ENCODE data around the gene SLAMF9. TPM values are rescaled to one million over a fixed set of nuclear protein-coding genes. Genes with fewer than 3 reads are reported as not detected.

SLAMF9 gene
- total RNA-seq, 1 experiment from 2014 or later = not detected

- intact Hi-C loops (cut with micrococcal nuclease; ENCODE audit: unreplicated experiment) = no loop called here
- no TSS peak for BruUV-seq (replicated peaks)
- H3K9me3 ChIP-seq (ENCODE audit: low read depth, low read length, poor library complexity, severe bottlenecking) = no peaks in the 10 kb centered on the region
- DNase-seq (ENCODE audit: low spot score) = peak; percentile 76
- ChIA-PET CTCF (interaction anchor here (0.7 to 1.3 kb wide), 4 partner anchors 84 to 727 kb away, joined by 3 read pairs; no protein-coding TSS in a partner anchor), POLR2A (ENCODE audit: low non-redundant PET) (no interaction called here)
- TF ChIP-seq CTCF (conservative IDR thresholded peaks at IDR 0.05; ENCODE audit: low read depth, low read length) (no peak), EZH2 (IDR thresholded peaks at IDR 0.05; ENCODE audit: borderline replicate concordance, low read depth, low read length, poor library complexity, severe bottlenecking) (no peak)
- peaks cover 19% of the 10 kb centered on the region for H3K4me1 ChIP-seq (ENCODE audit: insufficient read depth, low read length, poor library complexity, severe bottlenecking)
- H3K27me3 ChIP-seq (replicated peaks; ENCODE audit: insufficient read depth, low read depth, low read length, poor library complexity) = no peaks in the 10 kb centered on the region
- H3K4me3 ChIP-seq (ENCODE audit: low read depth, low read length, poor library complexity, severe bottlenecking) = peak overlapping the region; percentile 78
- peak overlapping the region; percentile 76 for H3K27ac ChIP-seq (ENCODE audit: low read depth, low read length, poor library complexity, severe bottlenecking)
- peaks cover 16% of the 10 kb centered on the region for H3K36me3 ChIP-seq (ENCODE audit: insufficient read depth, low read length, poor library complexity, severe bottlenecking)
Measured at GRCh38 chr1:159923203-159924024, 30.6 kb downstream of the SLAMF9 start.

- no peak overlapping the region for H3K4me3 ChIP-seq (ENCODE audit: low read depth, low read length, poor library complexity, severe bottlenecking)
- TF ChIP-seq CTCF (conservative IDR thresholded peaks at IDR 0.05; ENCODE audit: low read depth, low read length) = no peak
- TF ChIP-seq EZH2 (IDR thresholded peaks at IDR 0.05; ENCODE audit: borderline replicate concordance, low read depth, low read length, poor library complexity, severe bottlenecking) = no peak
- H3K27ac ChIP-seq (ENCODE audit: low read depth, low read length, poor library complexity, severe bottlenecking) = peak overlapping the region; percentile 42
- H3K4me1 ChIP-seq (ENCODE audit: insufficient read depth, low read length, poor library complexity, severe bottlenecking) = peaks cover 19% of the 10 kb centered on the region
- POLR2A ChIA-PET (ENCODE audit: low non-redundant PET) = no interaction called here
- DNase-seq (ENCODE audit: low spot score) = no peak
- no peaks in the 10 kb centered on the region for H3K27me3 ChIP-seq (replicated peaks; ENCODE audit: insufficient read depth, low read depth, low read length, poor library complexity)
- H3K36me3 ChIP-seq (ENCODE audit: insufficient read depth, low read length, poor library complexity, severe bottlenecking) = peaks cover 19% of the 10 kb centered on the region
- H3K9me3 ChIP-seq (ENCODE audit: low read depth, low read length, poor library complexity, severe bottlenecking) = no peaks in the 10 kb centered on the region
- CTCF ChIA-PET = interaction anchor here (0.6 to 1.0 kb wide), 2 partner anchors 19 to 85 kb away, joined by 3 to 13 read pairs; no protein-coding TSS in a partner anchor
- intact Hi-C loops (cut with micrococcal nuclease; ENCODE audit: unreplicated experiment) = no loop called here
- BruUV-seq (replicated peaks) = no TSS peak
Measured at GRCh38 chr1:159922511-159923202, 31.4 kb downstream of the SLAMF9 start.

DNA sequence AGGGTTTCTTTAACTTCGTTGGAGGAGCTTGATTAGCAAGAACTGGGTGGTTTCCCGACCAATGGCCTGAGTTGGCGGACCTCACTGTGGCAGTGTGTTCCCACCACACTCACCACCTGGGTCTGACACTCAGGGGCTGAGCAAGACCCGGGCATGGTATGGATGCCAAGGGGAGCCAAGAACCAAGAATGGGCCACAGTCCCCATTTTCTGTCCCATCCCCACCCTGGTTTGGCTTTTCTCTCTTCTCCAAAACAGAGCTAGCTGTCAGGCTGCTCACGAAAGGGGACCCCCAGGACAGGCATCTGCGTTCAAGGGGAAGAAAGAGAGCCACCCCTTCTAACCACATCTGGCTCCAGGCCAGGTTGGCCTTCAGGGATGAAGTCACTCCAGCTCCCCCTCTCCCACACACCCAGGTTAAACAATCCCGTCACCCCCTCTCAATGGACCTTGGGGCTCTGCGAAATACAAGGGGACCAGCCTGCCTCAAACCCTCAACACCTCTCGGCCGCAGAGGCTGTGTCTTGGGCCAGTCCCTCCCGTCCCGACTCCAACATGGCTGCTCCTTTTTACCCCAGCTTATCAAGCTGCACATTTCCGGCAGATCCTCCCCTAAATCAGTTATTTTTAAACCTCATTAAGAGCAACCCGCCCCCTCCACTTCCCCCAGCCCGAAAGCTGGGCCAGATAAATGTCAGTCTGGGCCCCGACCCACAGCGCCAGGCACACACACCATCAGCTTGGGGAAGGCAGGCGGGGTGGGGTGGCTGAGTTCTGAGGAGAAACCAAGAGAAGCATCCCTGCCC, 32.1 kb downstream of the SLAMF9 start:
- H3K9me3 ChIP-seq (ENCODE audit: low read depth, low read length, poor library complexity, severe bottlenecking) = no peaks in the 10 kb centered on the region
- no TSS peak for BruUV-seq (replicated peaks)
- H3K27ac ChIP-seq (ENCODE audit: low read depth, low read length, poor library complexity, severe bottlenecking) = peak overlapping the region; percentile 42
- POLR2A ChIA-PET (ENCODE audit: low non-redundant PET) = no interaction called here
- H3K4me3 ChIP-seq (ENCODE audit: low read depth, low read length, poor library complexity, severe bottlenecking) = no peak overlapping the region
- no peaks in the 10 kb centered on the region for H3K27me3 ChIP-seq (replicated peaks; ENCODE audit: insufficient read depth, low read depth, low read length, poor library complexity)
- no peak for DNase-seq (ENCODE audit: low spot score)
- CTCF ChIA-PET = interaction anchor here (0.6 to 1.0 kb wide), 2 partner anchors 18 to 86 kb away, joined by 3 to 13 read pairs; no protein-coding TSS in a partner anchor
- peaks cover 19% of the 10 kb centered on the region for H3K4me1 ChIP-seq (ENCODE audit: insufficient read depth, low read length, poor library complexity, severe bottlenecking)
- peaks cover 19% of the 10 kb centered on the region for H3K36me3 ChIP-seq (ENCODE audit: insufficient read depth, low read length, poor library complexity, severe bottlenecking)
- TF ChIP-seq CTCF (conservative IDR thresholded peaks at IDR 0.05; ENCODE audit: low read depth, low read length) (no peak), EZH2 (IDR thresholded peaks at IDR 0.05; ENCODE audit: borderline replicate concordance, low read depth, low read length, poor library complexity, severe bottlenecking) (no peak)
- intact Hi-C loops (cut with micrococcal nuclease; ENCODE audit: unreplicated experiment) = no loop called here
